Breast epithelium (tissue), 3 donors: ENCODE results near the gene ZMYND10.

Experiments
- POLR2AphosphoS5 ChIP-seq, 3 donors: sonication (generic); formaldehyde crosslinking; IDR thresholded peaks; one replicate each; pipeline ENCODE4 v1.6.1; 2017; ENCODE audit warnings: antibody characterized with exemption in 3 of 3
- TF ChIP-seq, protein P1 (sequence below), 3 donors: fragments of 450-650 bp; IDR thresholded peaks; one replicate each; pipeline ENCODE4 v1.5.1; 2016 to 2017; ENCODE audit warnings: antibody characterized with exemption in 3 of 3, mild to moderate bottlenecking in 3 of 3, moderate library complexity in 3 of 3

- TF ChIP-seq POLR2AphosphoS5 (IDR thresholded peaks at IDR 0.05): no peak
- TF ChIP-seq, protein P1, sequence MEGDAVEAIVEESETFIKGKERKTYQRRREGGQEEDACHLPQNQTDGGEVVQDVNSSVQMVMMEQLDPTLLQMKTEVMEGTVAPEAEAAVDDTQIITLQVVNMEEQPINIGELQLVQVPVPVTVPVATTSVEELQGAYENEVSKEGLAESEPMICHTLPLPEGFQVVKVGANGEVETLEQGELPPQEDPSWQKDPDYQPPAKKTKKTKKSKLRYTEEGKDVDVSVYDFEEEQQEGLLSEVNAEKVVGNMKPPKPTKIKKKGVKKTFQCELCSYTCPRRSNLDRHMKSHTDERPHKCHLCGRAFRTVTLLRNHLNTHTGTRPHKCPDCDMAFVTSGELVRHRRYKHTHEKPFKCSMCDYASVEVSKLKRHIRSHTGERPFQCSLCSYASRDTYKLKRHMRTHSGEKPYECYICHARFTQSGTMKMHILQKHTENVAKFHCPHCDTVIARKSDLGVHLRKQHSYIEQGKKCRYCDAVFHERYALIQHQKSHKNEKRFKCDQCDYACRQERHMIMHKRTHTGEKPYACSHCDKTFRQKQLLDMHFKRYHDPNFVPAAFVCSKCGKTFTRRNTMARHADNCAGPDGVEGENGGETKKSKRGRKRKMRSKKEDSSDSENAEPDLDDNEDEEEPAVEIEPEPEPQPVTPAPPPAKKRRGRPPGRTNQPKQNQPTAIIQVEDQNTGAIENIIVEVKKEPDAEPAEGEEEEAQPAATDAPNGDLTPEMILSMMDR (IDR thresholded peaks at IDR 0.05): no peak
Measured at GRCh38 chr3:50374363-50375257, 29.1 kb upstream of the ZMYND10 start.
